ENCODE measurements around the gene MYRF.
A peak's percentile ranks its signal among the peaks of the same experiment; 100 is the strongest.

MYRF gene

GRCh38 chr11:61752117-61752924, at the start of gene MYRF:
Gene MYRF, plus strand, starts transcription at chr11:61752636. Its CDS starts 109 bp downstream, at chr11:61752745.
- DNase-seq: peak; percentile 22

- no peak for DNase-seq
Measured at GRCh38 chr11:61702701-61703312, 49.6 kb upstream of the MYRF start.

- no peak for DNase-seq
Measured at GRCh38 chr11:61704838-61705237, 47.6 kb upstream of the MYRF start.

DNA sequence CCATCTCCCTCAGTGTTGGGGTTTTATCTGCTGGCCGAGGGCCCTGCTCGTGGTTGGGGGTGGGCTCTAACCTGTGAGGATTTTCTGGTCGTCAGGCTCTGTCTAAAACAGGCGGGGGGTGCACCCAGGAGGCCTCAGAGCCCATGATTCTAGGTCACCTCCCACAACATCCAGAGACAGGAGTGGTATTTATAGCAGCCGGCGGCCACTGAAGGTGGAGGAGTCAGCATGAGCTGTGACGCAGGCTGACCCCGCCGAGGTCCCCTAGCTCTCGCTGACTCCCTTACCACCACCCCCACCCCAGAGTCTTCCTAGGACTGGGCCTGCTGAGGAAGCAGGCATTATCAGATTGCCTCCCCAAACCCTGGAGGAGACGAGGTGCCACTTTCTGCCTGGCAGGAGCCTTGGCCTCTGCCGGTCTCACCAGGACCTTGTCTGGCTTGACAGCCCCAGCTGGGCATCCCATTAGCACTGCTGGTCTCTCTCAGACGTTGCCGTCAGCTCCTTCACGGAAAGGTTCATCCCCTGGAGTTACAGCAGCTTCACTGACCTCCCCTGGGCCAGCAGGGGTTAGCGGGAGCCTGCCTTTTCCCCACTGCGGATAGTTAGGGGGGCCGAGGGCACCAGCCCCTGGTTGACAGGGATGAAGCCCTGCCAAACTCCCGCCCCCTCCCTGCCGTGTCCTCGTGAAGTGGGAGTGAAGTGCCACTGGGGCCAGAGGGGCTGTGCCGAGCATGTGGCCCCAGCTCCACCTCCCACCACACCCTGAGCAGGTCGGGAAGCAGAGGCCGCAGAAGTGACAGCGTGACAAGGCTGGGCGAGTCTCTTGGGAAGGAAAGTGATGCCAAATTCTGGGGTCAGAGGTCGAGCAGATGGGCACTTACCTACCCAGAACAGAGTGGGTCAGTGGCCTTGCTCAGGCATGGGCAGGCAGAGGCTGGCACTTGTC, 45.7 kb upstream of the MYRF start:
- DNase-seq: no peak

- peak; percentile 77 for DNase-seq
Measured at GRCh38 chr11:61707574-61707973, 44.9 kb upstream of the MYRF start.

DNA sequence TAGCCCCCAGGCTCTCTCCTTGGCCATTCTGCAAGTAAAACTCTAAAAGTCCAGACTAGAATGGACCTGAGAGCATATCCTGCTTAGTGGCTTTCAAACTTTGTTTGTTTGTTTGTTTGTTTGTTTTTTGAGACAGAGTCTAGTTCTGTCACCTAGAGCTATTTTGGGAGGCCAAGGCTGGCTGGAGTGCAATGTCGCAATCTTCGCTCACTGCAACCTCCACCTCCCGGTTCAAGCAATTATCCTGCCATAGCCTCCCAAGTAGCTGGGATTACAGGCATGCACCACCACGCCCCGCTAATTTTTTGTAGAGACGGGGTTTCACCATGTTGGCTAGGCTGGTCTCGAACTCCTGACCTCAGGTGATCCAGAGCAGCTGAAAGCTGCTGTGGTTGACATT, 43.3 kb upstream of the MYRF start:
- no peak for DNase-seq

DNA sequence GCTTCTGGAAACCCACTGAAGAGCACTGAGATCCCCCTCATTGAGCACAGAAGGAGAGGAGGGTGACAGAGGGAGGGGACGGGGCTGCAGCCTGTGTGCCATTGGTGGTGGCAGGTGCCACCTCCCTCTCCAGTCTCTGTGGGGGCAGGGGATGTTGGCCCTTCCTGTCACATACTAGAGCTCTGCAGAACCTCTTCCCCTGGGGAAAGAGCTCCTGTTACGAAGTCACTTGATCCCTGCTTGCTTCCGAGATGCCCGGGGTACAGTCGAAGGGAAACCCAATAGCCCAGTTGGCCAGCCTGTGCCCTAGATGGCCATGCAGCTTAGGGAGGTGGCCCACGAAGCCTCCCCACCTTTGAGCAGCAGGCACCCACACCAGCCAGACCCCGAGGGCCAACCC, 42.9 kb upstream of the MYRF start:
- DNase-seq: peak; percentile 95

DNA sequence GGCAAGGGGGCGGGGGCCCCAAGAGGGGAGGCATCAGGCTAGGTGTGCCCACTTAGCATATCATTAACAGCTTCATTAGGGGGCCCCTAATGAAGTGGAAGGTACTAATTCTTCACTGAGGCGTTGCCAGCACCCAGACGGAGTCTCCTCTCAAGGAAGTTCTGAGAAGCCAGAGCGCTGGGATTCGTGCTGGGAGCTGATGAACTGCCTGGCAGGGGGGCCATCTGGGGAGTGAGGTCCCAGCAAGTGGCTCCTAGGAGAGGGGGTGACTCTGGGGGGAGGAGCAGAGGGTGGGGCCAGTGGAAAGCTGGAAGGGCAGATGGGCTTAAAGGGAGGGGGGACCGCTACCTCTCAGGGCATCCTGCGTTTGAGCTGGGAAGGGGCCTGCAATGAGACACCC, 42.4 kb upstream of the MYRF start:
- DNase-seq: peak; percentile 85

DNA sequence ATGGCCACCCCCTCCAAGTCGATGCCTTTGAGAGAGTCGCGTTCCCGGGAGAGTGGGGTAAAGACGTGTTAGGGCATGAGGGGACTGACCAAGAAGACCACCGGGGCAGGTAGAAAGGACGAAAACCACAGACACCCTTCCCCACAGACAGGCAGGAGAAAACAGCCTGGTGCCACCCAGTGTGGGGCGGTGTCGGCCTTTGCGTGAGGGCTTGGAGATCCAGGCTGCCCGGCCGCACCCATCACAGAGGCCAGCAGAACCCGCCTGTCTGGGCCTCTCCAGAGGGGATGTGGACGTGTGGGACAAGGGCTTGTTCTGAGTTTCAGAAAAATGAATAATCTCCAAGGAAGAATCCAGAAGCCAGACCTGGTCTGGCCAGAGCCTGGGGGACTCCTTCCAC, 41.4 kb upstream of the MYRF start:
- no peak for DNase-seq

GRCh38 chr11:61711498-61711897, 40.9 kb upstream of the MYRF start:
- DNase-seq: peak; percentile 95

GRCh38 chr11:61712314-61712713, 40.1 kb upstream of the MYRF start:
- DNase-seq: peak; percentile 78

DNA sequence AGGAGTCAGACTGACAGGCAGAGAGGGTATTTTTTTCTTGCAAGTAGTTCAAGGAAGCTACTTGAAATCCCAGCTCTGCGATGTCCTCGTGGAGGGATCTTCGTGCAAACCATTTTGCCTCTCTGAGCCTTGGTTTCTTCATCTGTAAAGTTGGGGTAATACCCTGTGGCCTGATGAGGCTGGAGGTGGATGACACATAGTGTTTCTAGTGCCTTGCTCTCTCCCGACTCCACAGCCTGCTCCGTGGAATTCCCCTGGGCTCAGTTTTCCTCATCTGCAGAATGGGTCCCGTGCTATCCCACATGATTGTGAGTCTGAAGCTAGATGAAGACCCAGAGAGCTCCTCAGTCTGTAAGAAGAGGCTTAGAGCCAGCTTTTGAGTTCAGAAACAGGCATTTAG, 39.6 kb upstream of the MYRF start:
- no peak for DNase-seq

DNA sequence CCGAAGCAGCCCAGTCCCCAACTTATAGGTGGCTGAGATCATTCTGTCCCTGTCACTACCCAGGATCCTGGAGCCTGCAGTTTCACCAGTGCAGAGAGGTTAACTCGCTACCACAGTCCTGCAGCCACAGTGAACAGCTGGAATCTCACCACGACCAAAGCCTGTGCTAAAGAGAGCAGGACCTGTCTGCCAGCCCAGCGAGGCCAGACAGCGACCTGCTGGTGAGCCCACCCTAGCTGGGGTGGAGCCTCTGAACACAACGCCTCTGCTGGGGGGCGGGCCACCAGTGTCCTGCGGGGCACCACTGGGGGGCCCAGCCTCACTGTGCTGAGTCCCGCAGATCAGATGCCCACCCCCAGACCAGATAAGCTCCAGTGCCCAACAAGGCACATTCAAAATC, 39.0 kb upstream of the MYRF start:
- DNase-seq: no peak

DNA sequence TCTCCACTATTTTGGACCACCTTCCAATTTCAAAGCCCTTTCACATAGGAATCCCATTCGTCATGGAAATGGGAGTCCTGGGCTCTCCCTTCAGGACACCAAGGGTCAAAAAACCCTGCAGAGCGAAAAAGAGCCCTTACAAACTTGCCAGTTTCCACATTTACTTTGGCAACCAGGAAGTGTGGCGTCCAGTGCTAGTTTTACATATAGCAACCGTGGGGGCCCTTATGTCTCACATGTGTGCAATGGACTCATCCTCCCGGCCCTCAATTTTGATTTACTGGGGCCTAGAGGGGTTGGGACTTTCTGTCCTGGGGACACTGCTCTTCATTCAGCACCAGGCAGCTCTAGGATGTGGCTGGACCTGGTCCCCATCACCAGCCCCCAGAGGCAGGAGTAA, 38.5 kb upstream of the MYRF start:
- DNase-seq: no peak

DNA sequence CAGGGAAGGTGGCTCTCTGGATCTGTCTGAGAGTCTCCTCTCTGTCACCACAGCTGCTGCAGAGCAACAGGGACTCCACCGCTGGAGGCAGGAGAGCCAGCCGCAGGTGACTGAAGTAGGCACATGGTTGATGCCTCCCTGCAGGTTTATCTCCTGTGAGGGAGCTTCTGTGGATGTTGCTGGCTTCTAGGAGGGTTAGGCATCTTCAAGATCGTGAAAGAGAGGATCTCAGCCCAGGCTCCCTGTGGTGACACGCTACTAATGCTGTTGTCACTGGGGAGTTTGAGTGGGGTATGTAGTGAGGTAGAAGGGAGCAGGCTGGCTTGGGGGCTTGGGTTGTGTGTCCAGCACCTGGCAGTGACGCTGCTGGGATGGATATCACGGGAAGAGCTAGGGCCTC, 38.1 kb upstream of the MYRF start:
- DNase-seq: no peak

DNA sequence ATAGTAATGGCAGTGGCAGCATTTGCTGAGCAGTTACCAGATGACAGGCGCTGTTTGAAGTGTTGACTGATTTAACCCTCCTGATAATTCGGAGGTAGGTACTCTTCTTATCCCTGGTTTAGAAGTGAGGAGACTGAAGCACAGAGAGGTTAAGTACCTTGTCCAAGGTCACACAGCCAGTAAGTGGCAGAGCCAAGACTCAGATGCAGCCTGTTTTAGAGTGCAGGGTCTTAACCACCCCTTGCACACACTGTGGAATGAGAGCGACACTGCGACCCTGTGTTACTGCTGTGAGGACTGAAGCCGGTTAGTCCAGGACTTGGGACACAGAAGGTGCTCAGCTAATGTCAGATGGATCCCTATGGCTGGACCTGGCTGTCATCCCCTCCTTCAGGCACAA, 37.5 kb upstream of the MYRF start:
- DNase-seq: no peak

- DNase-seq: no peak
Measured at GRCh38 chr11:61715867-61716266, 36.6 kb upstream of the MYRF start.

DNA sequence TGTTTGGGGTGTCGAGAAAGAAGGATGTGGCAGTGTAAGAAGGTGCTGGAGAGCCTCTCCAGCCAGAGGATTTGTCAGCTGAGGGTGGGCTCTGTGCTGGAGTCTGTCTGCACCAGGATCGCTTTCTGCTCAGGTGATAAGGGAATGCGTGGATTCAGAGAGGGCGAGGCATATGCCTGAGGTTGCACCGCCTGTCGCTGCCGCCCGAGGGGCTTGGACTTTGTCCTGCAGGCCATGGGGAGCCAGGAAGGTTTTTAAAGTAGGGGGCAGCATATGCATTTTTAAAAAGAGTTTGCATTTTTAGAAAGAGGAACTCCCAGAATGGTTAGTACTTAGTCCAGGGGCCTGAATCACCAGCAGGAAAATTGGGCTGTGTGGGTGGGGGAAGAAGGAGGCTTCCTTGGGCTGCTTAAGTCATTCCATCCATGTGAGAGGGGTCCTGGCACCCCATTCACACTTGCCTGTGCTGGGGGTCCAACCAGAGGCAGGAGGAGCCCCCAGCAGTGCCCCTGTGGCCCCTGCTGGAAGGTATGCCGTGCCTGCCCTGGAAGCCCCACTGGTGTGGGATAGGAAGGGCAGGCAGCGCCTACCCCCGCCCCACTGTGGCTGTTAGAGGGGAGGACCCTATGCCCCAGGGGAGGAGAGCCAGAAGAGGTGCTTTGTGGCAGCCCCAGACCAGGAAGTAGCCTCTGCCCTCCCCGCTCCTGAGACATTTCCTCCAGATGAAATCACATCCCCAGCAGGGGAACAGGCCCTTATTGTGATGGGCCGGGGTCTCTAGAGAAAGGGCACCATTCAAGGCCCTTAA, 35.8 kb upstream of the MYRF start:
- no peak for DNase-seq

DNA sequence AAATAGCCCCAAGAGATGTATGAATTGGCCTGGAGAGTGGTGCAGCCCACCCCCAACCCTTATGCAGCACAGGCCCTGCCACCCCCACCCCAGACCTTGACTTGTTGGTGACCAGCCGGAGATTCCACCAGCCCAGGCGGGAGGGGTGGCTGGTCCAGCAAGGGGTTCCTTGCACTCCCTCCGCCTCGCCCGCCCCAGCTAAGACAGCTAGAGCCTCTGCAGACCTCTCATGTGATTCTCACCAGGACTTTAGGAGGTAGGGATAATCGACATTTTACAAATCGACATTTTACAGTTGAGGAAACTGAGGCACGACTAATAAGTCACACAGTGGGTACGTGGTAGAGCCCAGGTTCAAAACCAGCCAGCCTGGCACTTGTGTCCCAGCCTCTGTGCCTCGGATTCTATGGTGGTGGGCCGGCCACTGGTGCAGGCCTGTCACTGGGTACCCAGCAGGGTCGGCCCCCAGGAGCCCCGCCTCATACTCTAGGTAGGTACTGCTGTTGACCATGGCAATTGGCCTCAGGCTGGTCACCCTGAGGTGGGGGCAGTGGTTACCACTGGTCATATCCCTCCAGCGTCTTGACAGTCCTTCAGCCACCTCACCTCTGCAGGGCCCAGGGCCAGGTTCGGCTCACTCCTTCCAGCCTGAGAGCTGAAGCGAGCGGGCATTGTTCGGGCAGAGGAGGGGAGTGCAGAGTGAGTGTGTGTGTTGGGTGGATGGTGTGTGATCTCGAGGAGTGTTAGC, 35.0 kb upstream of the MYRF start:
- DNase-seq: no peak

DNA sequence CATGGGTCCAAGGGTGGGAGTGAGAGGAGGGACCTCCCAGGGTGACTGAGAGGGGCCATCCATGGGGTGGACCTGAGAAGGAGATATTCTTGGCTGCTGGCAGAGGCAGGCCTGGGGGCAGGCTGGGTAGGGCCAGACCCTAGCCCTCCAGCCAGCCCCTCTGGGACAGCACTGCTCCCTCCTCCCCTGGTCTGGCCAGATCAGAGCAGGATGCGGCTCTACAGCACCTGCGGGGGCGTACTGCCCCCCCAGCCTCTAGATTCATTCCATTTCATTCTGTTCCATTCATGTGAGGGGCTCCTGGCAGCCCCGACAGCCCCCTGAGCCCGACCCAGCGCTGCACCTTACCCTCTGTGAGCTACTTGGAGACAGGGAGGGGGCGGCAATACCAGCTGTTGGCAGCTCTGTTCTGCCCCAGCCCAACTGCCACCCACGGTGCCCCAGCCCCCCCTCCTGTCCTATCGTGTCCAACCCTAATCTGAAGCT, 34.3 kb upstream of the MYRF start:
- peak; percentile 79 for DNase-seq

DNA sequence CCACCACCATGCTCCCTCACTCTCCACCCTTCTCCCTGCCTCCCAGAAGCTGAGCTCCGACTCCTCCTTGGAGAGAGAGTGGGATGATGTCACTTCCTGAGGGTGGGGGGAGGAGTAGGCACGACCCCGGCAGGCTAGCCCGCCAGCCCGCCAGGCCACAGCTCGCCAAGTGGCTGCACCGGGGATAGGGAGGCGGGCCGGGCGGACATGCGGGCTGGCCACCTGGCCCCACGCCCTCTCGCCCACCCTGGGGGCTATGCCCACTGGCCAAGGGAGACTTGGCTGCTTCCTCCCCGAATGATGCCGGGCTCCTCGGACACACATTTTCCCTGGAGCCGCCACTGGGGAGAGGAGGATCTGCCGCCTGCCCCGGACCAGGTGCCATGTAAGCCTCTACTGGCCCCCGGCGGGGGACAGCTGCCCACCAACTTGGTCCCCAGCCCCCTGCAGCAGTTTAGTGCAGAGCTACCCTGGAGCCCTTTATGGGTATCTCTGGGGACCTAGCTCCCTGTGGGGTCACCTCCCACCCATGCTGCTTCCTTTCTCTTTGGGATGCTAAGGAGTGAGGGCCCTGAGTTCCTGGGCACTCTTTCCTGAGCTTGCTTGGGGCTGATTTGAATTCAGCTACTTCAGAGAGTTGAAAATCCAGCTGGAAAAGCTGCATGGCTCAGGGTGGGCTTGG, 33.7 kb upstream of the MYRF start:
- peak; percentile 79 for DNase-seq
